ENCODE data around the gene PTPA.

- TF ChIP-seq CTCF (IDR thresholded peaks at IDR 0.05; ENCODE audit: low read depth, low read length) (no peak), POLR2A (IDR thresholded peaks at IDR 0.05; ENCODE audit: extremely low read depth, insufficient read length) (no peak)
Measured at GRCh38 chr9:129118799-129119198, 7.6 kb downstream of the PTPA start.
